Smooth muscle cell (in vitro differentiated cells): ENCODE data around the gene AP5S1. TPM values are rescaled to one million over a fixed set of nuclear protein-coding genes. Genes with fewer than 3 reads are reported as not detected.

Experiments
- DNase-seq: peaks from one replicate; lab custom pipeline; 2025; ENCODE audit not compliant: unreplicated experiment; lab: John Stamatoyannopoulos, UW
- H2AFZ ChIP-seq: fragments of 200-600 bp; sonication (generic); 2 replicates; pipeline ENCODE4 v1.6.0; 2016; ENCODE audit warnings: antibody characterized with exemption, low read depth, mild to moderate bottlenecking
- H3F3A ChIP-seq: fragments of 200-600 bp; sonication (generic); 2 replicates; pipeline ENCODE4 v1.6.0; 2017; ENCODE audit warnings: antibody characterized with exemption, low read depth
- H3K27ac ChIP-seq: fragments of 200-600 bp; sonication (generic); 2 replicates; pipeline ENCODE4 v1.5.1; 2016; ENCODE audit warnings: low read depth, mild to moderate bottlenecking
- H3K27me3 ChIP-seq: fragments of 200-600 bp; sonication (generic); 2 replicates; pipeline ENCODE4 v1.6.1; 2016; ENCODE audit warnings: low read depth, mild to moderate bottlenecking
- H3K36me3 ChIP-seq: fragments of 200-600 bp; sonication (generic); 2 replicates; pipeline ENCODE4 v1.5.1; 2016; ENCODE audit warnings: low read depth
- H3K4me1 ChIP-seq: fragments of 200-600 bp; sonication (generic); 2 replicates; pipeline ENCODE4 v1.5.1; 2016; ENCODE audit warnings: low read depth
- H3K4me2 ChIP-seq: fragments of 200-600 bp; sonication (generic); 2 replicates; pipeline ENCODE4 v1.6.0; 2016; ENCODE audit warnings: mild to moderate bottlenecking
- H3K4me3 ChIP-seq: fragments of 200-600 bp; sonication (generic); 2 replicates; pipeline ENCODE4 v1.5.1; 2016; ENCODE audit warnings: mild to moderate bottlenecking
- H3K79me2 ChIP-seq: fragments of 200-600 bp; sonication (generic); 2 replicates; pipeline ENCODE4 v1.6.0; 2016; ENCODE audit warnings: low read depth, mild to moderate bottlenecking
- H3K9ac ChIP-seq: fragments of 200-600 bp; sonication (generic); 2 replicates; pipeline ENCODE4 v1.6.0; 2016; ENCODE audit warnings: low read depth
- H3K9me3 ChIP-seq: fragments of 200-600 bp; sonication (generic); replicated peaks from 2 replicates; pipeline ENCODE4 v1.5.1; 2016; ENCODE audit warnings: low read depth
- H4K20me1 ChIP-seq: fragments of 200-600 bp; sonication (generic); 2 replicates; pipeline ENCODE4 v1.6.0; 2016; ENCODE audit warnings: low read depth
- polyA plus RNA-seq: library from polyadenylated mRNA; unstranded; fragments of >200 nt; fragmentation: Nextera tagmentation; extraction: Ambion mirVana; gene quantifications from 2 replicates; pipeline ENCODE4 v1.2.1, GENCODE V29; 2016
- total RNA-seq: library from RNA; depleted of rRNA; stranded (reverse); fragments of >200 nt; gene quantifications from 2 replicates; pipeline ENCODE4 v1.2.3, GENCODE V29; 2014
- TF ChIP-seq, protein P1 (sequence below): fragments of 200-600 bp; sonication (generic); IDR thresholded peaks from 2 replicates; pipeline ENCODE4 v1.5.1; 2017; ENCODE audit warnings: borderline replicate concordance, mild to moderate bottlenecking, antibody characterized with exemption; ENCODE audit not compliant: insufficient read depth, poor library complexity, severe bottlenecking

Gene AP5S1
- total and polyA plus RNA-seq, 2 experiments from 2014 or later = 3.1 to 14.7 TPM

DNA sequence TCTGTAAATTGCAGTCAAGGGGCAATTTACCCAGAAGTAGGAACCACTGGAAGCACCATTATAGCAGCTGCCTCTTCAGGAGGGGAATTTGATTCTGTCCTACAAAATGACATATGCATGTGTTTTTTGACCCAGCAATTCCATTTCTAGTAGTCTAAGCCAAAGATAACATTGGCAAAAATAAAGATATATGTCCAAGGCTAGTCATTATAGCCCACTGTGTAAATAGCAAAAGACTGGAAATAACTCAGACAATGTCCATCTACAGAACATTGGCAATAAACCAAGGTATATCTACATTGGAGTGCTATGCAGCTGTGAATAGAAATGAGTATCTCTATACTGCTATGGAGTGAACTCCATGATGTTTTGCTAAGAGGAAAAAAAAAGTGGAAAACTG, 56.3 kb downstream of the AP5S1 start:
- Histone ChIP-seq H4K20me1 (peaks cover 7% of the 10 kb centered on the region), H3K9ac (no peak overlapping the region), H3K79me2 (no peaks in the 10 kb centered on the region), H3K36me3 (no peaks in the 10 kb centered on the region), H3K4me2 (no peak overlapping the region), H3K9me3 (no peaks in the 10 kb centered on the region), H2AFZ (no peak overlapping the region), H3F3A (no peaks in the 10 kb centered on the region), H3K4me3 (no peak overlapping the region), H3K27ac (no peak overlapping the region), H3K27me3 (no peaks in the 10 kb centered on the region), H3K4me1 (no peaks in the 10 kb centered on the region)
- DNase-seq = no peak
- TF ChIP-seq, protein P1, sequence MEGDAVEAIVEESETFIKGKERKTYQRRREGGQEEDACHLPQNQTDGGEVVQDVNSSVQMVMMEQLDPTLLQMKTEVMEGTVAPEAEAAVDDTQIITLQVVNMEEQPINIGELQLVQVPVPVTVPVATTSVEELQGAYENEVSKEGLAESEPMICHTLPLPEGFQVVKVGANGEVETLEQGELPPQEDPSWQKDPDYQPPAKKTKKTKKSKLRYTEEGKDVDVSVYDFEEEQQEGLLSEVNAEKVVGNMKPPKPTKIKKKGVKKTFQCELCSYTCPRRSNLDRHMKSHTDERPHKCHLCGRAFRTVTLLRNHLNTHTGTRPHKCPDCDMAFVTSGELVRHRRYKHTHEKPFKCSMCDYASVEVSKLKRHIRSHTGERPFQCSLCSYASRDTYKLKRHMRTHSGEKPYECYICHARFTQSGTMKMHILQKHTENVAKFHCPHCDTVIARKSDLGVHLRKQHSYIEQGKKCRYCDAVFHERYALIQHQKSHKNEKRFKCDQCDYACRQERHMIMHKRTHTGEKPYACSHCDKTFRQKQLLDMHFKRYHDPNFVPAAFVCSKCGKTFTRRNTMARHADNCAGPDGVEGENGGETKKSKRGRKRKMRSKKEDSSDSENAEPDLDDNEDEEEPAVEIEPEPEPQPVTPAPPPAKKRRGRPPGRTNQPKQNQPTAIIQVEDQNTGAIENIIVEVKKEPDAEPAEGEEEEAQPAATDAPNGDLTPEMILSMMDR = no peak

Other genes with a start within 250 kb of the AP5S1 start
- not detected in 2 replicates for gene GFRA4, start 157.1 kb upstream of the AP5S1 start, total RNA-seq
- not detected in 2 replicates for gene GFRA4, start 157.1 kb upstream of the AP5S1 start, polyA plus RNA-seq
- gene ADAM33, start 138.5 kb upstream of the AP5S1 start, total RNA-seq = 5.1 and 8.0 TPM in 2 replicates
- 5.8 and 7.4 TPM in 2 replicates for gene ADAM33, start 138.5 kb upstream of the AP5S1 start, polyA plus RNA-seq
- gene SIGLEC1, start 107.9 kb upstream of the AP5S1 start, total RNA-seq = not detected in 2 replicates
- not detected in 2 replicates for gene SIGLEC1, start 107.9 kb upstream of the AP5S1 start, polyA plus RNA-seq
- 0.04 and 0.40 TPM in 2 replicates for gene HSPA12B, start 87.9 kb upstream of the AP5S1 start, total RNA-seq
- 0.72 and 1.0 TPM in 2 replicates for gene HSPA12B, start 87.9 kb upstream of the AP5S1 start, polyA plus RNA-seq
- 7.6 and 11.8 TPM in 2 replicates for gene ADISSP, start 52.8 kb upstream of the AP5S1 start, total RNA-seq
- gene ADISSP, start 52.8 kb upstream of the AP5S1 start, polyA plus RNA-seq = 33.4 and 46.7 TPM in 2 replicates
- 0.36 and 0.72 TPM in 2 replicates for gene SPEF1, start 39.1 kb upstream of the AP5S1 start, total RNA-seq
- gene SPEF1, start 39.1 kb upstream of the AP5S1 start, polyA plus RNA-seq = 0.32 and 0.47 TPM in 2 replicates
- 23.6 TPM in 2 replicates for gene CENPB, start 33.8 kb upstream of the AP5S1 start, total RNA-seq
- gene CENPB, start 33.8 kb upstream of the AP5S1 start, polyA plus RNA-seq = 10.4 and 13.4 TPM in 2 replicates
- 9.5 and 14.7 TPM in 2 replicates for gene CDC25B, start 24.2 kb upstream of the AP5S1 start, total RNA-seq
- 11.1 and 14.8 TPM in 2 replicates for gene CDC25B, start 24.2 kb upstream of the AP5S1 start, polyA plus RNA-seq
- gene MAVS, start 26.3 kb downstream of the AP5S1 start, total RNA-seq = 12.5 and 12.8 TPM in 2 replicates
- 7.8 and 10.0 TPM in 2 replicates for gene MAVS, start 26.3 kb downstream of the AP5S1 start, polyA plus RNA-seq
- gene PANK2, start 68.8 kb downstream of the AP5S1 start, total RNA-seq = 40.8 and 43.1 TPM in 2 replicates
- gene PANK2, start 68.8 kb downstream of the AP5S1 start, polyA plus RNA-seq = 24.7 and 42.5 TPM in 2 replicates
- 29.8 and 30.4 TPM in 2 replicates for gene RNF24, start 195.0 kb downstream of the AP5S1 start, total RNA-seq
- gene RNF24, start 195.0 kb downstream of the AP5S1 start, polyA plus RNA-seq = 40.6 and 46.6 TPM in 2 replicates